ENCODE measurements around the gene ATF5. TPM values are rescaled to one million over a fixed set of nuclear protein-coding genes. Genes with fewer than 3 reads are reported as not detected.

The ATF5 gene
- total and polyA plus RNA-seq, 2 of the 13 experiments (the other 11 are each of a cell fraction or from before 2014, with no cell fraction given) = 5.2 to 10.3 TPM

GRCh38 chr19:49929611-49930482 lies 842 bp downstream of the ATF5 start (continued):
- TF ChIP-seq REST (IDR thresholded peaks at IDR 0.05; ENCODE audit: borderline replicate concordance in 1 of 2, low read depth in 1 of 2, low read length in 2 of 2) (0 out of 4 replicates have a peak, but pooled peaks of 1 of the 2 experiments have one; percentile 14), SOX6 (IDR thresholded peaks at IDR 0.05) (no peak), SOX6 (CRISPR knock-in tag; IDR thresholded peaks at IDR 0.05) (peak; percentile 53; the same call in 1 of the 2 replicates), CTCF (CRISPR knock-in tag; IDR thresholded peaks at IDR 0.05) (no peak), ETV5 (CRISPR knock-in tag; IDR thresholded peaks at IDR 0.05; ENCODE audit: borderline replicate concordance) (no peak), ZNF235 (CRISPR knock-in tag; IDR thresholded peaks at IDR 0.05; ENCODE audit: borderline replicate concordance) (no peak), GATAD1 (CRISPR knock-in tag; IDR thresholded peaks at IDR 0.05) (peak; percentile 67), SP140L (CRISPR knock-in tag; IDR thresholded peaks at IDR 0.05; ENCODE audit: borderline replicate concordance) (no peak), SIX1 (CRISPR knock-in tag; IDR thresholded peaks at IDR 0.05; ENCODE audit: borderline replicate concordance) (no peak), RFX1 (IDR thresholded peaks at IDR 0.05) (no peak), BCL3 (CRISPR knock-in tag; IDR thresholded peaks at IDR 0.05) (0 out of 2 replicates have a peak, but pooled peaks have one; percentile 25), ZNF576 (CRISPR knock-in tag; IDR thresholded peaks at IDR 0.05) (no peak), HCFC1 (IDR thresholded peaks at IDR 0.05; ENCODE audit: low read depth, low read length) (no peak), PBX2 (CRISPR knock-in tag; IDR thresholded peaks at IDR 0.05) (peak; percentile 93), THRA (CRISPR knock-in tag; IDR thresholded peaks at IDR 0.05; ENCODE audit: borderline replicate concordance) (no peak), ZBTB42 (CRISPR knock-in tag; IDR thresholded peaks at IDR 0.05) (no peak), ZBTB2 (CRISPR knock-in tag; IDR thresholded peaks at IDR 0.05; ENCODE audit: low read depth) (0 out of 2 replicates have a peak, but pooled peaks have one; percentile 10)
